ENCODE data around the gene AFF3. TPM values are rescaled to one million over a fixed set of nuclear protein-coding genes. Genes with fewer than 3 reads are reported as not detected.
A peak's percentile ranks its signal among the peaks of the same experiment; 100 is the strongest.

Gene AFF3
- total and polyA plus RNA-seq, 4 donors: 4.2 to 90.9 (median 14.6) TPM

GRCh38 chr2:99694331-99694730 lies 448.1 kb downstream of the AFF3 start:
- H3K36me3 ChIP-seq (ENCODE audit: control insufficient read depth in 4 of 4, insufficient read depth in 4 of 4, low read length in 4 of 4): no peaks in the 10 kb centered on the region
- ATAC-seq (ENCODE audit: insufficient read depth, low FRiP score) (no peak), DNase-seq (no peak)
- H3K4me1 ChIP-seq (ENCODE audit: control insufficient read depth in 5 of 5, insufficient read depth in 5 of 5, low read length in 5 of 5): peaks cover 0 to 6% (median 5%) of the 10 kb centered on the region in 5 donors
- TF ChIP-seq CTCF (IDR thresholded peaks at IDR 0.05; ENCODE audit: control extremely low read depth, extremely low read depth): no peak
- H3K27ac ChIP-seq (ENCODE audit: low read depth in 1 of 2, low read length in 1 of 2): no peak overlapping the region
- no peaks in the 10 kb centered on the region for H3K27me3 ChIP-seq (ENCODE audit: control insufficient read depth in 3 of 3, insufficient read depth in 3 of 3, low read length in 2 of 3)
- H3K9ac ChIP-seq (ENCODE audit: insufficient read depth in 1 of 2, low read length in 2 of 2): no peak overlapping the region
- H3K9me3 ChIP-seq (ENCODE audit: control insufficient read depth in 4 of 4, insufficient read depth in 3 of 4, low read length in 3 of 4): no peaks in the 10 kb centered on the region
- WGBS, 2 donors: 90 to 91% methylated on average over 7 of the region's 7 CpGs
- no peak overlapping the region for H3K4me3 ChIP-seq

- no peak for TF ChIP-seq CTCF (IDR thresholded peaks at IDR 0.05; ENCODE audit: control extremely low read depth, extremely low read depth)
- H3K27ac ChIP-seq (ENCODE audit: low read depth in 1 of 2, low read length in 1 of 2): no peak overlapping the region
- H3K9me3 ChIP-seq (ENCODE audit: control insufficient read depth in 4 of 4, insufficient read depth in 3 of 4, low read length in 3 of 4): no peaks in the 10 kb centered on the region
- H3K27me3 ChIP-seq (ENCODE audit: control insufficient read depth in 3 of 3, insufficient read depth in 3 of 3, low read length in 2 of 3): no peaks in the 10 kb centered on the region
- ATAC-seq (ENCODE audit: insufficient read depth, low FRiP score) (no peak), DNase-seq (no peak)
- H3K4me3 ChIP-seq: no peak overlapping the region
- no peak overlapping the region for H3K9ac ChIP-seq (ENCODE audit: insufficient read depth in 1 of 2, low read length in 2 of 2)
- 95 to 100% methylated on average over 1 of the region's 1 CpG for WGBS, 2 donors
- no peaks in the 10 kb centered on the region for H3K36me3 ChIP-seq (ENCODE audit: control insufficient read depth in 4 of 4, insufficient read depth in 4 of 4, low read length in 4 of 4)
- peaks cover 0 to 6% (median 5%) of the 10 kb centered on the region in 5 donors for H3K4me1 ChIP-seq (ENCODE audit: control insufficient read depth in 5 of 5, insufficient read depth in 5 of 5, low read length in 5 of 5)
These were observed 449.6 kb downstream of the AFF3 start for GRCh38 chr2:99692785-99693184.

GRCh38 chr2:99691926-99692325 lies 450.5 kb downstream of the AFF3 start:
- H3K9ac ChIP-seq (ENCODE audit: insufficient read depth in 1 of 2, low read length in 2 of 2): no peak overlapping the region
- H3K4me3 ChIP-seq: no peak overlapping the region
- H3K27me3 ChIP-seq (ENCODE audit: control insufficient read depth in 3 of 3, insufficient read depth in 3 of 3, low read length in 2 of 3): no peaks in the 10 kb centered on the region
- ATAC-seq (ENCODE audit: insufficient read depth, low FRiP score) (peak; percentile 62), DNase-seq (no peak)
- H3K9me3 ChIP-seq (ENCODE audit: control insufficient read depth in 4 of 4, insufficient read depth in 3 of 4, low read length in 3 of 4): no peaks in the 10 kb centered on the region
- H3K27ac ChIP-seq (ENCODE audit: low read depth in 1 of 2, low read length in 1 of 2): no peak overlapping the region
- H3K36me3 ChIP-seq (ENCODE audit: control insufficient read depth in 4 of 4, insufficient read depth in 4 of 4, low read length in 4 of 4): no peaks in the 10 kb centered on the region
- TF ChIP-seq CTCF (IDR thresholded peaks at IDR 0.05; ENCODE audit: control extremely low read depth, extremely low read depth): no peak
- peaks cover 0 to 6% (median 5%) of the 10 kb centered on the region in 5 donors for H3K4me1 ChIP-seq (ENCODE audit: control insufficient read depth in 5 of 5, insufficient read depth in 5 of 5, low read length in 5 of 5)
- 34 to 58% methylated on average over 4 of the region's 4 CpGs for WGBS, 2 donors

- Histone ChIP-seq H3K9me3 (ENCODE audit: control insufficient read depth in 4 of 4, insufficient read depth in 3 of 4, low read length in 3 of 4) (no peaks in the 10 kb centered on the region), H3K27ac (ENCODE audit: low read depth in 1 of 2, low read length in 1 of 2) (no peak overlapping the region), H3K36me3 (ENCODE audit: control insufficient read depth in 4 of 4, insufficient read depth in 4 of 4, low read length in 4 of 4) (no peaks in the 10 kb centered on the region), H3K9ac (ENCODE audit: insufficient read depth in 1 of 2, low read length in 2 of 2) (no peak overlapping the region), H3K27me3 (ENCODE audit: control insufficient read depth in 3 of 3, insufficient read depth in 3 of 3, low read length in 2 of 3) (no peaks in the 10 kb centered on the region), H3K4me3 (no peak overlapping the region), H3K4me1 (ENCODE audit: control insufficient read depth in 5 of 5, insufficient read depth in 5 of 5, low read length in 5 of 5) (peaks cover 0 to 6% (median 0%) of the 10 kb centered on the region in 5 donors)
- no peak for ATAC-seq (ENCODE audit: insufficient read depth, low FRiP score)
- no peak for TF ChIP-seq CTCF (IDR thresholded peaks at IDR 0.05; ENCODE audit: control extremely low read depth, extremely low read depth)
- WGBS, 2 donors: 88 to 90% methylated on average over 3 of the region's 3 CpGs
- no peak for DNase-seq
These were observed 453.1 kb downstream of the AFF3 start for GRCh38 chr2:99689145-99689742.

Data from lung (tissue), 12 donors.